ENCODE data around the gene PMM2. TPM values are rescaled to one million over a fixed set of nuclear protein-coding genes. Genes with fewer than 3 reads are reported as not detected.
"Not testable (repeated sequence)": the region's sequence is repeated elsewhere in the genome, so short reads cannot be mapped to it uniquely, and the experiment has no call there.

The PMM2 gene
- total RNA-seq (ENCODE audit: low replicate concordance), result 12.5 and 22.2 TPM in 2 replicates

GRCh38 chr16:8797364-8798173, at the start of gene PMM2, which contains the start of gene TMEM186:
Gene PMM2 (plus strand): TSS chr16:8797839. CDS start chr16:8797883, 44 bp downstream.
Gene TMEM186 (minus strand): TSS chr16:8797639. CDS start chr16:8797614, 25 bp downstream.
- H3K4me2 ChIP-seq, result peak within 1 kb of the TSS; percentile 98
- TF ChIP-seq EZH2phosphoT487 (IDR thresholded peaks at IDR 0.05) (no peak), EZH2 (IDR thresholded peaks at IDR 0.05) (no peak)
- TF ChIP-seq, protein P1, sequence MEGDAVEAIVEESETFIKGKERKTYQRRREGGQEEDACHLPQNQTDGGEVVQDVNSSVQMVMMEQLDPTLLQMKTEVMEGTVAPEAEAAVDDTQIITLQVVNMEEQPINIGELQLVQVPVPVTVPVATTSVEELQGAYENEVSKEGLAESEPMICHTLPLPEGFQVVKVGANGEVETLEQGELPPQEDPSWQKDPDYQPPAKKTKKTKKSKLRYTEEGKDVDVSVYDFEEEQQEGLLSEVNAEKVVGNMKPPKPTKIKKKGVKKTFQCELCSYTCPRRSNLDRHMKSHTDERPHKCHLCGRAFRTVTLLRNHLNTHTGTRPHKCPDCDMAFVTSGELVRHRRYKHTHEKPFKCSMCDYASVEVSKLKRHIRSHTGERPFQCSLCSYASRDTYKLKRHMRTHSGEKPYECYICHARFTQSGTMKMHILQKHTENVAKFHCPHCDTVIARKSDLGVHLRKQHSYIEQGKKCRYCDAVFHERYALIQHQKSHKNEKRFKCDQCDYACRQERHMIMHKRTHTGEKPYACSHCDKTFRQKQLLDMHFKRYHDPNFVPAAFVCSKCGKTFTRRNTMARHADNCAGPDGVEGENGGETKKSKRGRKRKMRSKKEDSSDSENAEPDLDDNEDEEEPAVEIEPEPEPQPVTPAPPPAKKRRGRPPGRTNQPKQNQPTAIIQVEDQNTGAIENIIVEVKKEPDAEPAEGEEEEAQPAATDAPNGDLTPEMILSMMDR (IDR thresholded peaks at IDR 0.05), result no peak
- H3K9me3 ChIP-seq (ENCODE audit: low read depth), result no peaks in the 10 kb centered on the region
- no peaks in the 10 kb centered on the region for H3K36me3 ChIP-seq
- H2AFZ ChIP-seq (replicated peaks), result peak within 1 kb of the TSS; percentile 83
- no peaks in the 10 kb centered on the region for H3K27me3 ChIP-seq
- Mint-ChIP-seq H3K27me3 (ENCODE audit: insufficient read depth, low read depth) (no peaks in the 10 kb centered on the region), H3K36me3 (no peaks in the 10 kb centered on the region), H3K4me1 (peaks cover 22% of the 10 kb centered on the region), H3K9me3 (no peaks in the 10 kb centered on the region), H3K4me3 (peak within 1 kb of the TSS; percentile 95), H3K27ac (peak within 1 kb of the TSS; percentile 87)
- peak; percentile 97 for DNase-seq (ENCODE audit: low spot score)
- H3K9ac ChIP-seq, result peak within 1 kb of the TSS; percentile 65
- no peaks in the 10 kb centered on the region for H3F3A ChIP-seq (ENCODE audit: low read depth)
- no peak within 1 kb of the TSS for H3K27ac ChIP-seq
- peaks cover 5% of the 10 kb centered on the region for H4K20me1 ChIP-seq (ENCODE audit: low read depth)
- peaks cover 61% of the 10 kb centered on the region for H3K79me2 ChIP-seq (ENCODE audit: low read depth)
- peak within 1 kb of the TSS; percentile 71 for H3K4me3 ChIP-seq
- no peaks in the 10 kb centered on the region for H3K4me1 ChIP-seq

- not testable (repeated sequence) for H3K4me2 ChIP-seq; H3K27ac ChIP-seq; H2AFZ ChIP-seq (replicated peaks); H3K27me3 ChIP-seq; DNase-seq (ENCODE audit: low spot score); H3K27ac Mint-ChIP-seq; H3K9ac ChIP-seq; H3K4me3 Mint-ChIP-seq; H3K9me3 Mint-ChIP-seq; H3K36me3 ChIP-seq; H3K4me1 Mint-ChIP-seq; H3K4me1 ChIP-seq; H3F3A ChIP-seq (ENCODE audit: low read depth); H3K9me3 ChIP-seq (ENCODE audit: low read depth); H4K20me1 ChIP-seq (ENCODE audit: low read depth); H3K4me3 ChIP-seq; H3K79me2 ChIP-seq (ENCODE audit: low read depth); H3K27me3 Mint-ChIP-seq (ENCODE audit: insufficient read depth, low read depth)
- peaks cover 13% of the 10 kb centered on the region for H3K36me3 Mint-ChIP-seq
Observed at GRCh38 chr16:8748944-8749343, 48.7 kb upstream of the PMM2 start.

- Mint-ChIP-seq H3K4me1 (no peaks in the 10 kb centered on the region), H3K27ac (no peak overlapping the region), H3K9me3 (no peaks in the 10 kb centered on the region), H3K4me3 (no peak overlapping the region), H3K36me3 (peaks cover 21% of the 10 kb centered on the region), H3K27me3 (ENCODE audit: insufficient read depth, low read depth) (peaks cover 5% of the 10 kb centered on the region)
- no peaks in the 10 kb centered on the region for H4K20me1 ChIP-seq (ENCODE audit: low read depth)
- no peak overlapping the region for H3K4me2 ChIP-seq
- no peaks in the 10 kb centered on the region for H3K27me3 ChIP-seq
- H3K79me2 ChIP-seq (ENCODE audit: low read depth), result no peaks in the 10 kb centered on the region
- H3K36me3 ChIP-seq, result no peaks in the 10 kb centered on the region
- H3K9ac ChIP-seq, result no peak overlapping the region
- no peak overlapping the region for H3K27ac ChIP-seq
- H3K4me3 ChIP-seq, result no peak overlapping the region
- TF ChIP-seq EZH2phosphoT487 (IDR thresholded peaks at IDR 0.05) (no peak), EZH2 (IDR thresholded peaks at IDR 0.05) (no peak)
- TF ChIP-seq, protein P1 (IDR thresholded peaks at IDR 0.05), result no peak
- H3K4me1 ChIP-seq, result no peaks in the 10 kb centered on the region
- DNase-seq (ENCODE audit: low spot score), result no peak
- no peaks in the 10 kb centered on the region for H3K9me3 ChIP-seq (ENCODE audit: low read depth)
- H3F3A ChIP-seq (ENCODE audit: low read depth), result no peaks in the 10 kb centered on the region
- H2AFZ ChIP-seq (replicated peaks), result no peak overlapping the region
Observed at GRCh38 chr16:8751481-8752311, 45.9 kb upstream of the PMM2 start.

Data from neural progenitor cell (in vitro differentiated cells).